COR-L47 (cell line): ENCODE data around the gene PPP5C.
"Not testable (repeated sequence)": the region's sequence is repeated elsewhere in the genome, so short reads cannot be mapped to it uniquely, and the experiment has no call there.

Experiments used
- DNase-seq: peaks from one replicate; lab custom pipeline; 2025; lab: John Stamatoyannopoulos, UW

Gene PPP5C

GRCh38 chr19:46408664-46409039 lies 61.8 kb downstream of the PPP5C start:
- DNase-seq = no peak

- no peak for DNase-seq
Measured at GRCh38 chr19:46409191-46409590, 62.3 kb downstream of the PPP5C start.

DNA sequence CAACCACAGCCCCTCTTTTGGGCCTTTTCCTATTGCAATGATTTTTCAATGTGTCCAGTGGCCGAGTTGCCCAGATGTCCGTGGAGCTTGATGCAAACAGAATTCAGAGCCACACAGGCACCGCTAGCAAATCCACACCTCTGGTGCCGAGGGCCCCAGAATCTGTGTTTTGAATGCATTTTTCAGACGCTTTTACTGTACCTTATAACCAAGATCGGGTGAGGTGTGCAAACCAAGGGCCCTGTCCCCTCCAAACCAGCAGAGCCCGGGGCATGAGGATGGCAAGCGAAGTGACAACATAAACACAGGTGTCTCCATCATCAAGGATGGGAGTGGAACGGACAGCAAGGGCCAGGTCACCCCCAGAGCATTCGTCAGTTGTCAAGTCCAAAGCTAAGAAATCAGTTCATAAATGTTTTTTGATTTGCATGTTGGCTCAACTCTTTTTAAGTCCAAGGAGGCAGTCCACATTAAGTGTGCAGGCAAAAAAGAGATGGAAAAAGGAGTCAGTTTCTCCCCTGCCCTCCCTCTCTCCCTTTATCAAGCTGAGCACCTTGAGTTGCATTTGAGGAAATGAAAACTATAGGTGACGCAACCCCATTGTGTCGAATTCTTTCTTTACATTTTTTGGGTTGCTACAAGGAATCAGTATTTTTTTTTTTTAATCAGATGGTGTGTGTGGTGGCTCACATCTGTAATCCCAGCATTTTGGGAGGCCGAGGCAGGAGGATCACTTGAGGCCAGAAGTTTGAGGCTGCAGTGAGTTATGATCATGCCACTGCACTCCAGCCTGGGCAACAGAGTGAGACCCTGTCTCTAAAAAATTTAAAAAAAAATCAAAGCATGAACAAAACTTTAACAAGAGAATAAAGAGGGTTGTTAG lies 63.6 kb downstream of the PPP5C start:
- no peak for DNase-seq

- no peak for DNase-seq
Measured at GRCh38 chr19:46411088-46411924, 64.4 kb downstream of the PPP5C start.

GRCh38 chr19:46411925-46412649 lies 65.2 kb downstream of the PPP5C start:
- no peak for DNase-seq

DNA sequence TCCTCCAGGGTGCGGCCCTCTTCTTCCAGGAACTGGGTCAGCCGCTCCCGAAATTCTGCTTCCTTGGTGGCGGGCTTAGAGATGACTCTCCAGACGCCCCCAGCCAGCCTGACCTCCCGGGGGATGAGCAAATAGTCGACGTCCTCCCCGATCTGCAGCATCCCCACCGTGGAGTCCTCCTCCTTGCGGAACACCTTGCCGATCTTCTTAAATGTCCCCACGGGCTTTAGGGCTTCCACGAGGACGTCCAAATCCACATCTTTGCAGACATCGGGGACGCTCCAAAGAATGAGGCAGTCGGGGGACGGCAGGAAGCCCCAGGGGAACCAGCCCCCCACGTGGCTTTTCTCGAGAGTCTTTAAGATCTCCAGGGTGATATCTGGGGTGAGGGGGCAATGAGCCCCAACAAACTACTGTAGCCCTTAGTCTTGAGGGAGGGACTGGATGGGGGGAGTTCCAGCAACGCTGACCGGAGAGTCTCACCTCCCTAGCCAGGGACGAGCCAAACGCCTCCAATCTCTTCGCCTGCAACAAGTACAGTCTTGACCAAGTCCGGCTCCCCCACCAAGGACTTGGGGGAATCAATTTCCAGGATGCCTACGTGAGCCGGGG lies 65.9 kb downstream of the PPP5C start:
- no peak for DNase-seq

GRCh38 chr19:46413262-46414031 lies 66.6 kb downstream of the PPP5C start, which contains the start of gene CCDC8:
Gene CCDC8, minus strand, starts transcription at chr19:46413564. Its CDS starts 754 bp downstream, at chr19:46412810.
- DNase-seq = no peak

- not testable (repeated sequence) for DNase-seq
Measured at GRCh38 chr19:46414899-46415298, 68.0 kb downstream of the PPP5C start.

GRCh38 chr19:46415804-46416709 lies 69.2 kb downstream of the PPP5C start:
- DNase-seq = peak; percentile 92

GRCh38 chr19:46420056-46420455 lies 73.2 kb downstream of the PPP5C start:
- DNase-seq = no peak

DNA sequence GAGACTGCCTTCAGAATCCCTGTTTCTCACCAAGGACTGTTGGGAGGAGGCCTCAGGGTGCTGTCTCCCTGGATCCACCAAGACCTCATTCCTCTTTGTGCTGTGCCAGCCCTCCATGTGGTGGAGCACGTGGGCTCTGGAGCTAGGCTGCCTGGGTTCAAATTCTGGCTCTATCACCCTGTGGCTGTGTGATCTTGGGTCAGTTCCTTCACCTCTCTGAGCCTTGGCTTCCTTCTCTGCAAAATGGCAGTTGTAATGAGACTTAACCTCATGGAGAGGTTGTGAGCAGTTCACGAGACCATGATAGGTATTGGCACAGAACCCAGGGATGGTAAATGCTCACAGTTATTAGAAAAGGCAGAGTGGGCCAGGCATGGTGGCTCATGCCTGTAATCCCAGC lies 75.5 kb downstream of the PPP5C start:
- no peak for DNase-seq

DNA sequence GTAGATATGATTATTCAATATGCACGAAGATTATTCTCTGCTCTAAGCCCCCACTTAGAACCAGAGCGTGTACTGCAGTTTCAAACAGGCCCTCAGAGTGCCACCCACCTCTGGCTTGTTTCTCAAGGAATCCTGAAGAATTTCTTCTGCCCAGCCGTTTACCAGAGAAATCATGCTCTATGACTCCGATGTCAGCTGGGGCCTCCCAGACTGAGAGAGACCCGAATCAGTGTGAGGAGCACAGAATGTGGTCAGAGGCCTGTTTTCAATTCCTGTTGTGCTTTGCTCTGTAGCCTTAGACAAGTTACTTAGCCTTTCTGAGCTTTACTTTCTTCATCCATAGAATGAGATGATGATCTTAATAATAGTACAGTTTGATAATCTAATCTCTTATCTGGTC lies 76.3 kb downstream of the PPP5C start:
- no peak for DNase-seq

- DNase-seq = peak; percentile 58
Measured at GRCh38 chr19:46426035-46426505, 79.2 kb downstream of the PPP5C start.

DNA sequence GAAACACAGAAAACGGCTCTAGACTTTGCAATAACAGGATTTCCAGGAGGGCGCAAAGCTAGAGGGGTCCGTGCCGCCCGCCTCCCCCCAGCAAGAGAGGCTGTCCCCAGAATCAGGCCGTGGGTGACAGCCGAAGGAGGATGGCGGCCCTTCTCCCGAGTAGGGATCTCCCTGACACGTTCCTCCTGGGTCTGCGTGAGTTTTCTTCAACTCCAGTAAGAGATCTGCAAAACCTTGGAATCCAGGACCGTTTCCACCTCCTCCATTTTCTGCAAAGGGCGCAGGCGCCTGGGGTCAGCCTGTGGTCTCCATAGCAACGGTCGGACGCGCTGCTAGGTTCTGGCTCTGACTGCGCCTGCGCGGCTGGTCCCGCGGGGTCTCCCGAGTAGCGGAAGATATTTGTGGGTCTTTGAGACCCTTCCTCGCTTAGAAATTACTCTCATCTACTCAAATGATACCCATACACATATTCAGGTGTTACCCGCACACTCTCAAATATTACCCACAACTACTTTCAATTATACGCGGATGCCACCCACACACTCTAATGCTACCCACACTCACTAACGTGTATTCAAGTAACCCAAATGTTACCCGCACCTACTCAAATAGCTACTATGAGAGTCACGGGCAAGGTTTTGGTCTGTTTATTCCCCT lies 79.7 kb downstream of the PPP5C start:
- DNase-seq = peak; percentile 76

GRCh38 chr19:46427518-46428045 lies 80.7 kb downstream of the PPP5C start:
- no peak for DNase-seq

- DNase-seq = peak; percentile 62
Measured at GRCh38 chr19:46428239-46429135, 81.6 kb downstream of the PPP5C start, which contains the start of gene PNMA8C. Gene PNMA8C, minus strand, starts transcription at chr19:46428936. Its CDS starts 577 bp downstream, at chr19:46428359.

- no peak for DNase-seq
Measured at GRCh38 chr19:46429999-46430398, 83.1 kb downstream of the PPP5C start.

DNA sequence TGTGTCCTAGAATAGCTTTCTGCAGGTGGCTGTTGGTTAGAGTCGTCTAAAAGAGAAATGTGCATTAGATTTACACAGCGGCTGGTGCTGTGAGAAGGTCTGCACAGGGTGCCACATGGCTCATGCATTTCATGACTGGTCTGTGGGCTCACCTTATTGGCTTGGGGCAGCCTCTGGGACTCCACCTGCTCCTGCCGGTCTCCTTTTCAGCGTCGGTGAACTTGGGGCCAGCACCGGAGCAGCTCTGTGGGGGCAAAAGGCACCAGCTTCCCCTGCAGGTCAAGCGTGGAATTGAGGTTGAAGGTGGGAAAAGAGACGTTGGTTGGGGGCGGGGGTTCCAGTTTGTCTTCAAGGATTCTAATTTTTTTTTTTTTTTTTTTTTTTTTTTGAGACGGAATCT lies 84.9 kb downstream of the PPP5C start:
- no peak for DNase-seq
